GM06990 (cell line): Measurements from ENCODE around the gene PIR.

Experiments used
- DNase-seq: peaks from one replicate; pipeline ENCODE4 v3.0.0-alpha.2; 2011; ENCODE audit not compliant: insufficient read length; ENCODE audit errors: extremely low read depth
- H3K27me3 ChIP-seq: replicated peaks from 2 replicates; pipeline ENCODE4 v1.6.0; 2011; ENCODE audit warnings: low read length; ENCODE audit not compliant: control insufficient read depth, insufficient read depth
- H3K36me3 ChIP-seq: 2 replicates; pipeline ENCODE4 v1.5.1; 2011; ENCODE audit warnings: low read length; ENCODE audit not compliant: control insufficient read depth, insufficient read depth
- H3K4me3 ChIP-seq: replicated peaks from 2 replicates; pipeline ENCODE4 v1.5.1; 2011; ENCODE audit warnings: low read depth, mild to moderate bottlenecking, control low read depth, low read length
- TF ChIP-seq, protein P1 (sequence below): IDR thresholded peaks from 2 replicates; pipeline ENCODE4 v1.5.1; 2011; ENCODE audit warnings: low read length, control low read depth, mild to moderate bottlenecking, inconsistent platforms; ENCODE audit not compliant: insufficient read depth, poor library complexity, severe bottlenecking

Gene PIR

DNA sequence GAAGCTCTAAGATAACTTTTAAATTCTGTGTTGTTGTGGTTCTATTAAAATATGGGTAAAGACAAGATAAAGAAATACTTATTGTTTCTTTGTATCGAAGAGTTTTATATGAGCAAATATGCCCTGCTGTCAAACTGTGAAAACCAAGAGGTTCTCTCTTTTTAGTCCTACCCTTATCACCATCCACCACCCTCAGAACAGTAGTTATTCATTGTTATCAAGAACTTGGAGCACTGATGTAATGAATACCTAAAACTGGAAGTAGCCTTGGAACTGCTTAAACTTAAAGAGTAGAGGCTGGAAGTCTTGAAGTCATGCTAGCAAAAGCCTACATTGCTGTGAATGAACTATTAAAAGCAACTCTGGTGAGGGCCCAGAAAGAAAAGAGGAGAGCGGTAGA lies 9.2 kb downstream of the PIR start:
- no peak for DNase-seq
- no peak overlapping the region for H3K4me3 ChIP-seq
- H3K27me3 ChIP-seq = no peaks in the 10 kb centered on the region
- TF ChIP-seq, protein P1, sequence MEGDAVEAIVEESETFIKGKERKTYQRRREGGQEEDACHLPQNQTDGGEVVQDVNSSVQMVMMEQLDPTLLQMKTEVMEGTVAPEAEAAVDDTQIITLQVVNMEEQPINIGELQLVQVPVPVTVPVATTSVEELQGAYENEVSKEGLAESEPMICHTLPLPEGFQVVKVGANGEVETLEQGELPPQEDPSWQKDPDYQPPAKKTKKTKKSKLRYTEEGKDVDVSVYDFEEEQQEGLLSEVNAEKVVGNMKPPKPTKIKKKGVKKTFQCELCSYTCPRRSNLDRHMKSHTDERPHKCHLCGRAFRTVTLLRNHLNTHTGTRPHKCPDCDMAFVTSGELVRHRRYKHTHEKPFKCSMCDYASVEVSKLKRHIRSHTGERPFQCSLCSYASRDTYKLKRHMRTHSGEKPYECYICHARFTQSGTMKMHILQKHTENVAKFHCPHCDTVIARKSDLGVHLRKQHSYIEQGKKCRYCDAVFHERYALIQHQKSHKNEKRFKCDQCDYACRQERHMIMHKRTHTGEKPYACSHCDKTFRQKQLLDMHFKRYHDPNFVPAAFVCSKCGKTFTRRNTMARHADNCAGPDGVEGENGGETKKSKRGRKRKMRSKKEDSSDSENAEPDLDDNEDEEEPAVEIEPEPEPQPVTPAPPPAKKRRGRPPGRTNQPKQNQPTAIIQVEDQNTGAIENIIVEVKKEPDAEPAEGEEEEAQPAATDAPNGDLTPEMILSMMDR = no peak
- no peaks in the 10 kb centered on the region for H3K36me3 ChIP-seq

DNA sequence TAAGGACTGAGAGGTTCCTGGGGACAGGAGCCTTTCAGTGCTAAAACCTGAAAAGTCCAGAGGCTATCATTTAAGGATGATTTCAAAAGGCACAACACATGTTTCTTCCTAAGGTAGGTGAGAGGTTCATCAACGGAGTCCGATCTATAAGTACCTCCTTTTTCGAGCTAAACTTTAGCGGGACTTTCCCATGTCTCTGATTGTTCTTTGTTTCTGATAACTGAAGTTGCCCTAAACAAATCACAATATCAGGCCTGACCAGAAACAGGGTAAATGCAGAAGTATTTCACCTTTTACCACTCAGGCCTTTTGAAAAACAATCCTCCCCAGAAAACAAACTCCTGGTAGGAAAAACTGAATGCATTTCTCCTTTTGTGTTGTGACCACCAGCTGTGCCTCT lies 17.6 kb downstream of the PIR start:
- H3K4me3 ChIP-seq = no peak overlapping the region
- no peaks in the 10 kb centered on the region for H3K36me3 ChIP-seq
- no peak for DNase-seq
- TF ChIP-seq, protein P1 = no peak
- H3K27me3 ChIP-seq = no peaks in the 10 kb centered on the region

DNA sequence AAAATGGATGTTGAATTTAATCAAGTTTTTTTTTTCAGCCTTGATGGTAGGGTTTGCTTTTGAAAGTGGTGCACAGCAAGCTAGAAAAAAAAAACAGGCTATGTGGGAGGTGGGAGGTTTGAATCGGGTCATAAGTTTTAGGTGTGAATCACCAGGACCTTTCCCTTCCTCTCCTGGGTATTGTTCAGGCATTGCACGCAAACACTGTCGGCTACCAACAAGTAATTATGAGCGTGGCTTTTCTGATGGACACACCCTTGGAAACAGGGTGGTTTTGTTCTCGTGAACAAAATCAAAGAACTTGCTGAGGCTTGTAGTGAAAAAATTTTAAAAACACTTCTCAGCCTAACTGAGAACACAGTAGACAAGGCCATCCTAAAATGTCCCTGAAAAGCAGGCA lies 18.1 kb downstream of the PIR start:
- TF ChIP-seq, protein P1 = no peak
- Histone ChIP-seq H3K36me3 (no peaks in the 10 kb centered on the region), H3K4me3 (no peak overlapping the region), H3K27me3 (no peaks in the 10 kb centered on the region)
- DNase-seq = no peak

DNA sequence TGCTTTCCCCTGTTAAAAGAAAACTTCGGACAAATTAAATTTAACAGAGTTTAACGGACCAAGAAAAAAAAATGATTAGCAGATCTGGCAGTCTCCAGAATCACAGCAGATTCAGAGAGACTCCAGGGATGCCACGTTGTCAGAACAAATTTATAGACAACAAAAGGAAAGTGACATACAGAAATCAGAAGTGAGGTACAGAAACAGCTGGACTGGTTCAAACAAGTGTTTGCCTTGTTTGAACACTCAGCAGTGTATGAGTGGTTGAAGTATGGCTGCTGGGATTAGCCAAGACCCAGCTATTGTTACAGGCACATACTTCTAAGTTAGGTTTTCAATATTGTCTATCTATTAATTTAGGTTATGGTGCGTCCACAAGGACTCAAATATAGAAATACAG lies 19.1 kb downstream of the PIR start:
- no peak overlapping the region for H3K4me3 ChIP-seq
- H3K27me3 ChIP-seq = no peaks in the 10 kb centered on the region
- DNase-seq = no peak
- TF ChIP-seq, protein P1 = no peak
- no peaks in the 10 kb centered on the region for H3K36me3 ChIP-seq

DNA sequence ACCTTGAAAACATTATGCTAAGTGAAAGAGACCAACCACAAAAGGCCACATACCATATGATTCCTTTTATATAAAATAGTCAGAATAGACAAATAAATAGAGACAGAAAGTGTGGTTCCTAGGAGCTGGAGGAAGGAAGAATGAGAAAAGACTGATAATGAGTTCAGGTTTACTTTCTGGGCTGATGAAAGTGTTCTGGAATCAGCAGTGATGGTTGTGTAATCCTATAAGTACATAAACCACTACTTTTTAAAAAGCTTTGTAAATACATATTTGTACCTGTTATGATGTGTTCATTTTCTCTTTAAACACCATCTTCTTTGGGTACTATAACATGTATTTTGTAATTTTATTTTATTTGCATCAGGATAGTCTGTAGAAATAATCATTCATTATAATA lies 20.6 kb downstream of the PIR start:
- no peaks in the 10 kb centered on the region for H3K36me3 ChIP-seq
- TF ChIP-seq, protein P1 = no peak
- H3K27me3 ChIP-seq = no peaks in the 10 kb centered on the region
- no peak for DNase-seq
- no peak overlapping the region for H3K4me3 ChIP-seq

DNA sequence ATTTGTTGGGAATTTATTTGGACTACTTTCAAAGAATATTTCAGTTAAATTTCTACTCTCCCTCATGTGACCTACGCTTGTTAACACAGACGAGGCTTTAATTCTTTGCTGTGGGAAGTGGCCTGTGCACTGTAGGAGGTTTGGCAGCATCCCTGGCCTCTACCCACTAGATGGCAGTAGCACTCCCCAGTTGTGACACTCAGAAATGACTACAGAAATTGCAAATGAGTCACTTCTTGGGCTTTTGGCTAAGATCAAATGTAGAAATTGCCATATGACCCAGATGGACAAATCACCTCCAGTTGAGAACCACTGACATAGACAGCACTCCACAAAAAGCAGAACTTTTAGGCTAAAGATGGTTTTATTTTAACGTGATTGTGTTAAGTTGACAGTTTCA lies 22.1 kb downstream of the PIR start:
- no peak overlapping the region for H3K4me3 ChIP-seq
- H3K27me3 ChIP-seq = no peaks in the 10 kb centered on the region
- no peaks in the 10 kb centered on the region for H3K36me3 ChIP-seq
- DNase-seq = no peak
- TF ChIP-seq, protein P1 = peak; percentile 84
